ENCODE data around the gene RIPOR3. TPM values are rescaled to one million over a fixed set of nuclear protein-coding genes. Genes with fewer than 3 reads are reported as not detected.
"Not testable (repeated sequence)": the region's sequence is repeated elsewhere in the genome, so short reads cannot be mapped to it uniquely, and the experiment has no call there.

Gene RIPOR3
- total RNA-seq, 1 experiment from 2014 or later = 1.8 TPM

DNA sequence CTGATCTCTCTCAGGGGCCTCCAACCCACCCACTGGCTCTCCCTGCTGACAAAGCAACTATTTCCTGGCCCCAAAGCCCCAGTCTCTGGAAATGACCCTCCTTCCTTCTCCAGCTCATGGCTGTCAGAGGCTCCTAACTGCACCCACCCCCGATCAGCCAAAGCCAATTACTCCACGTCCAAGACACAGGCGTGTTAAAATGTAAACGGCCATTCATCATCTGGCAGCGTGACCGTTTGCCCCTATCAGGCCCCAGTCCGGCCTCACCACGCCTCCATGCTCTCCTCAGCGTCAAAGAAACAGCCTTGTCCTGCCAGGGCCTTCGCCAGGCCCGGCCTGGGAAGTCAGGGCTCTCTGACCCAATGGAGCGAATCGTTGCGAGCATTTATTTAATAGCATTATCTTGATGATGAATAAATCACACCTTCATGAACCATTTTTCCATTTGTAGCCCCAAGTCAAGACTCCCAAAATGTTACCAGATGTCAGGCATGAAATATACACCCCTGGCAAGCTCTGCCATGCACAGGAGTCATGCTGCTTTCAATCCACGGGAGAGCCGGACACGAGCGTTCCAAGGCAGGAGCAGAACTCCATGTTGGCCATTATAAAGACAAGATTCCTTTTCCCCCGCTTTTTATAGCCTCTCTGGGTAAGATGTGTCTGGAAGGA is 17.7 kb downstream of the RIPOR3 start:
- Histone ChIP-seq H3K27ac (no peak overlapping the region), H3K27me3 (replicated peaks) (no peaks in the 10 kb centered on the region), H3K4me3 (no peak overlapping the region), H3K4me1 (replicated peaks) (peaks cover 15% of the 10 kb centered on the region), H3K9me3 (replicated peaks) (no peaks in the 10 kb centered on the region), H3K36me3 (no peaks in the 10 kb centered on the region)
- DNase-seq (ENCODE audit: low read depth in 1 of 2, low spot score in 2 of 2) = no peak

DNA sequence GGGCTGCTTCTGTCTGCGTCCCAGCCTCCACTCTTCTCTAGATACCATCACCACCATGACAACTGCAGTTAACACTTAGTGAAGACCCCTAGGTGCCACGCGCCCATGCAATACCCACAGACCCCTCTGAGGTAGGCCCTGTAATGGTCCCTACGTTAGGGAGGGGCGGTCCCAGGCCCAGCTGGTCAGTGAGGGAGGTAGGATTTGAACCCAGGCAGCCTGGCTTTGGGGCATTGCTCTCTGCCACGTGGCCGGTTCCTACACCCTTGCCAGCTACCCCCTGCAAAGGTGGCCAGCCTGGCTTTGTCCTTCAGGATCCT is 18.2 kb downstream of the RIPOR3 start:
- Histone ChIP-seq H3K4me3 (no peak overlapping the region), H3K27me3 (replicated peaks) (no peaks in the 10 kb centered on the region), H3K4me1 (replicated peaks) (peaks cover 15% of the 10 kb centered on the region), H3K9me3 (replicated peaks) (no peaks in the 10 kb centered on the region), H3K36me3 (no peaks in the 10 kb centered on the region), H3K27ac (no peak overlapping the region)
- DNase-seq (ENCODE audit: low read depth in 1 of 2, low spot score in 2 of 2) = no peak

GRCh38 chr20:50672400-50673145 is 18.8 kb downstream of the RIPOR3 start:
- no peak overlapping the region for H3K27ac ChIP-seq
- peaks cover 15% of the 10 kb centered on the region for H3K4me1 ChIP-seq (replicated peaks)
- no peak overlapping the region for H3K4me3 ChIP-seq
- no peaks in the 10 kb centered on the region for H3K36me3 ChIP-seq
- no peaks in the 10 kb centered on the region for H3K9me3 ChIP-seq (replicated peaks)
- H3K27me3 ChIP-seq (replicated peaks) = no peaks in the 10 kb centered on the region
- no peak for DNase-seq (ENCODE audit: low read depth in 1 of 2, low spot score in 2 of 2)

GRCh38 chr20:50671626-50672025 is 19.7 kb downstream of the RIPOR3 start:
- no peaks in the 10 kb centered on the region for H3K27me3 ChIP-seq (replicated peaks)
- DNase-seq (ENCODE audit: low read depth in 1 of 2, low spot score in 2 of 2) = no peak
- peaks cover 15% of the 10 kb centered on the region for H3K4me1 ChIP-seq (replicated peaks)
- no peak overlapping the region for H3K27ac ChIP-seq
- no peak overlapping the region for H3K4me3 ChIP-seq
- H3K9me3 ChIP-seq (replicated peaks) = no peaks in the 10 kb centered on the region
- no peaks in the 10 kb centered on the region for H3K36me3 ChIP-seq

DNA sequence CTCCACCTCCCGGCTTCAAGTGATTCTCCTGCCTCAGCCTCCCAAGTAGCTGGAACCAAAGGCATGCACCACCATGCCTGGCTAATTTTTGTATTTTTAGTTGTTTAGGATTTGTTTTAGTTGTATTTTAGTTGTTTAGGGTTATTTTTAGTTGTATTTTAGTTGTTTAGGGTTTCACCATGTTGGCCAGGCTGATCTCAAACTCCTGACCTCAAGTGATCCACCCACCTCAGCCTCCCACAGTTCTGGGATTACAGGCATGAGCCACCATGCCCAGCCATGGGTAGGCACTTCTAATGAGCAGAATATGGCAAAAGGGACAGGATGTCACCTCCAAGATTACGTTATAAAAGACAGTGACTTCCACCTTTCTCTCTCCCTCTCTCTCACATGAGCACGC is 20.3 kb downstream of the RIPOR3 start:
- not testable (repeated sequence) for H3K36me3 ChIP-seq; H3K27me3 ChIP-seq (replicated peaks)
- H3K4me1 ChIP-seq (replicated peaks) = peaks cover 11% of the 10 kb centered on the region

GRCh38 chr20:50670126-50670862 is 21.0 kb downstream of the RIPOR3 start:
- Histone ChIP-seq H3K27ac (no peak overlapping the region), H3K9me3 (replicated peaks) (no peaks in the 10 kb centered on the region), H3K27me3 (replicated peaks) (no peaks in the 10 kb centered on the region), H3K36me3 (no peaks in the 10 kb centered on the region), H3K4me3 (no peak overlapping the region), H3K4me1 (replicated peaks) (peaks cover 3% of the 10 kb centered on the region)
- no peak for DNase-seq (ENCODE audit: low read depth in 1 of 2, low spot score in 2 of 2)

More for the DNA sequence above, 20.3 kb downstream of the RIPOR3 start:
- H3K27ac ChIP-seq; H3K9me3 ChIP-seq (replicated peaks); DNase-seq (ENCODE audit: low read depth in 1 of 2, low spot score in 2 of 2); H3K4me3 ChIP-seq: not testable (repeated sequence)

GRCh38 chr20:50668798-50669197 is 22.5 kb downstream of the RIPOR3 start:
- no peak for DNase-seq (ENCODE audit: low read depth in 1 of 2, low spot score in 2 of 2)
- Histone ChIP-seq H3K9me3 (replicated peaks) (no peaks in the 10 kb centered on the region), H3K36me3 (no peaks in the 10 kb centered on the region), H3K4me1 (replicated peaks) (no peaks in the 10 kb centered on the region), H3K27me3 (replicated peaks) (no peaks in the 10 kb centered on the region), H3K27ac (no peak overlapping the region), H3K4me3 (no peak overlapping the region)

DNA sequence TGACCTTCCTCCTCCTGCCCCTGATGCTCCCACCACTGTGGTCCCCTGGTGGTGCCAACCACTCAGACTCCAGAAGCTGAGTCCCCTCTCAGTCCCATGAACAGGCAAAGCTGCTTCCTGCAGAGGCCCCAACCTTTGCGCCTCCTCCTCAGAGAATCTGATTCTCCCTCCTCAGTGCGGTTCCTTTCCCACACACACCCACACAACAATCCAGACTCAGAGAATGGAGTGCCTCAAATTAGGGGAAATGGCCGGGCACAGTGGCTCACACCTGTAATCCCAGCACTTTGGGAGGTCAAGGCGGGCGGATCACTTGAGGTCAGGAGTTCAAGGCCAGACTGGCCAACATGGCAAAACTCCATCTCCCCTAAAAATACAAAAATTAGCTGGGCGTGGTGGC is 23.0 kb downstream of the RIPOR3 start:
- Histone ChIP-seq H3K4me1 (replicated peaks) (no peaks in the 10 kb centered on the region), H3K36me3 (no peaks in the 10 kb centered on the region), H3K9me3 (replicated peaks) (no peaks in the 10 kb centered on the region), H3K4me3 (no peak overlapping the region), H3K27me3 (replicated peaks) (no peaks in the 10 kb centered on the region), H3K27ac (no peak overlapping the region)
- no peak for DNase-seq (ENCODE audit: low read depth in 1 of 2, low spot score in 2 of 2)

DNA sequence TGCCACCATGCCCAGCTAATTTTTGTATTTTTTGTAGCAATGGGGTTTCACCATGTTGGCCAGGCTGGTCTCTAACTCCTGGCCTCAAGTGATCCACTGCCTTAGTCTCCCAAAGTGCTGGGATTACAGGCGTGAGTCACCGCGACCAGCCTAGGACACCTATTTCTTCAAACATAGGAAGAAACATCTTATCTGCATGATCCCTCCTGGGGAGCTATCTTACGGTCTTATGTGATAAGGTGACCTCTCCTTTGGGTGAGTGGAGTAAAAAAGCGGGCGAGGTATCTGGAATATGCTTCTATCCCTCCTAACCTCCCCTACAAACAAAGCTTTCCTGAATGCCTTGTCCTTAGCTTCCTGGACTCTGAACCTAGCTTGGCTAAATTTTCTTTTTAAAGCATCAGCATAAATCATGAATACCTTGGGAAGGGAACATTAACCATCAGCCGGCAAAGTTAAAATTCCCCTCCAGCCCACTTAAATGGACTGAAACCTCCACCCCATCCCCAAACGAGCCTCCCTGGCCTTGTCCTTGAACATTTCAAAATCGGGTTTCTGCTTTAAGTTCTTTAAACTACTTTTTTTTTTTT is 24.5 kb downstream of the RIPOR3 start:
- H3K4me3 ChIP-seq = no peak overlapping the region
- no peaks in the 10 kb centered on the region for H3K36me3 ChIP-seq
- no peaks in the 10 kb centered on the region for H3K27me3 ChIP-seq (replicated peaks)
- H3K9me3 ChIP-seq (replicated peaks) = no peaks in the 10 kb centered on the region
- peaks cover 5% of the 10 kb centered on the region for H3K4me1 ChIP-seq (replicated peaks)
- no peak for DNase-seq (ENCODE audit: low read depth in 1 of 2, low spot score in 2 of 2)
- no peak overlapping the region for H3K27ac ChIP-seq

DNA sequence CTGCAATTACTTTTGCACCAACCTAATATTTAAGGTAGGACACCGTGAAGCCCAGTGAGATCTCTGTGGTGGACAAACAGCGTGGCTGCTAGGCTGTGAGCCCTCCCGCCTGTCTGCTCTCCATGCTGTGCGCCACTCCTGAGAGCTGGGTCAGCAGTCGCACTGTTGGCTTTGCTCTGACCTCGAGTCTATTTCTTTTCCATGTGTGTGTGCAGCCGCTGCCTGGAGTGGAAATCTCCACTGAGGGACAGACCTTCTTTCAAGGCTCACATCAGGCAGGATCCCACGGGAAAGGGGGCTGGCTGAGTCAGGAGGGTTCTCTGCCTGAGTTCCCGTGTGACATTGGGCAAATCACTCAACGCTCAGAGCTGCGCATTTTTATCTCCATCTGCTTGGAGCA is 27.1 kb downstream of the RIPOR3 start:
- Histone ChIP-seq H3K27ac (no peak overlapping the region), H3K27me3 (replicated peaks) (no peaks in the 10 kb centered on the region), H3K9me3 (replicated peaks) (no peaks in the 10 kb centered on the region), H3K4me1 (replicated peaks) (peaks cover 21% of the 10 kb centered on the region), H3K36me3 (no peaks in the 10 kb centered on the region), H3K4me3 (no peak overlapping the region)
- no peak for DNase-seq (ENCODE audit: low read depth in 1 of 2, low spot score in 2 of 2)

GRCh38 chr20:50663095-50663821 is 28.1 kb downstream of the RIPOR3 start:
- Histone ChIP-seq H3K4me3 (no peak overlapping the region), H3K36me3 (no peaks in the 10 kb centered on the region), H3K27ac (no peak overlapping the region), H3K9me3 (replicated peaks) (no peaks in the 10 kb centered on the region), H3K27me3 (replicated peaks) (no peaks in the 10 kb centered on the region), H3K4me1 (replicated peaks) (peaks cover 21% of the 10 kb centered on the region)
- DNase-seq (ENCODE audit: low read depth in 1 of 2, low spot score in 2 of 2) = no peak

GRCh38 chr20:50659975-50660670 is 31.2 kb downstream of the RIPOR3 start:
- no peaks in the 10 kb centered on the region for H3K9me3 ChIP-seq (replicated peaks)
- no peak for DNase-seq (ENCODE audit: low read depth in 1 of 2, low spot score in 2 of 2)
- H3K36me3 ChIP-seq = no peaks in the 10 kb centered on the region
- no peak overlapping the region for H3K4me3 ChIP-seq
- peaks cover 27% of the 10 kb centered on the region for H3K4me1 ChIP-seq (replicated peaks)
- H3K27ac ChIP-seq = no peak overlapping the region
- no peaks in the 10 kb centered on the region for H3K27me3 ChIP-seq (replicated peaks)

- Histone ChIP-seq H3K36me3 (no peaks in the 10 kb centered on the region), H3K4me3 (no peak overlapping the region), H3K9me3 (replicated peaks) (no peaks in the 10 kb centered on the region), H3K27ac (no peak overlapping the region), H3K27me3 (replicated peaks) (no peaks in the 10 kb centered on the region), H3K4me1 (replicated peaks) (peaks cover 33% of the 10 kb centered on the region)
- no peak for DNase-seq (ENCODE audit: low read depth in 1 of 2, low spot score in 2 of 2)
These were observed 32.5 kb downstream of the RIPOR3 start for GRCh38 chr20:50658804-50659380.

All from SJSA1 (cell line).